NOMO-1 treated with dmso at 0.1 percent for 144 hours (cell line): ENCODE measurements around the gene HLA-DMA.

Source experiments
- DNase-seq: peaks from one replicate; lab custom pipeline; 2025; ENCODE audit not compliant: unreplicated experiment; lab: John Stamatoyannopoulos, UW

HLA-DMA gene

DNA sequence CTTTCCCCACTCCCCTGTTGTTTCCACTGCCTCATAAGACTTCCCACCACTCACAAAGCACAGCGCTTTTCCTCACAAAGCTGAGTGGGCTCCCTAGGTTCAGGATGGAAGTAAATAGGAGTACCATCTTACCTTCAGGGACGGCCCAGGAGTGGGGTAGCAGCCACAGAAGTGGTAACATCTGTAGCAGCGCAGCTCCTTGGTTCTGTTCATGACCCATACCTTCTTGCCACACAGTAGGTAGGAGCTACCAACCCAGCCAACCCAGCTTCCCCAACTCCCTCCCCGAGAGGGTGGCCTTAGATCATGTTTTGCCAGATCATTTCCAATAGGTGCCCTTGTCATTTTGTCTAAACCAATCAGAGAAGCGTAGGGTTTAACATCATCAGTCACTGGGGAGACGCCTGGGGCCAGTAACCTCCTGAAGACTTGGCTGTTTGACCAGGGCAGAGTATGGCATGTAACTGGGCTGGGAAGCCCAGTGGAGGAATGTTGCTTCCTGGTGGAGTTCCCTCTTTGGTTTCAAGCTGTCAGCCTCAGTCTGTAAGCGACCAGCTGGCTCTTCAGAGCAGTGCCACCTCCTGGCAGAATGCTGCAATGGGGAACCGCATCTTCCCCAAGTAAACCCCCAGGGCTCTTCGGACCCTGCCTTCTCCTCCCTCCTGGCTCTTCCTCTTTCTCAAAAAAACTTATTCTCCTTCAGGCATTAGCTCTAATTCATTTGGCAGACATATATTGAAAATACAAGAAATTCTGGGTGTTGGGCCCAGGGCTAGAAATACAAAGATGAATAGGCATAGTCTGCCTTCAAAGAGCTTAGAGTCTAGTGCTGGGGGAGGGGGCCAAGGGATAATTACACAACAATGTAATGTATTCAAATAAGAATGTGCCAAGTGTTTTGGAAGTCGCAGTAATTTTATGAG is at the start of gene HLA-DMA:
TSS of gene HLA-DMA (minus strand) at position 281 of the 923 bp plus-strand sequence. CDS start at position 220, 61 bp downstream.
- DNase-seq = peak; percentile 97

GRCh38 chr6:33001685-33002084 is 48.8 kb upstream of the HLA-DMA start:
- DNase-seq = no peak

DNA sequence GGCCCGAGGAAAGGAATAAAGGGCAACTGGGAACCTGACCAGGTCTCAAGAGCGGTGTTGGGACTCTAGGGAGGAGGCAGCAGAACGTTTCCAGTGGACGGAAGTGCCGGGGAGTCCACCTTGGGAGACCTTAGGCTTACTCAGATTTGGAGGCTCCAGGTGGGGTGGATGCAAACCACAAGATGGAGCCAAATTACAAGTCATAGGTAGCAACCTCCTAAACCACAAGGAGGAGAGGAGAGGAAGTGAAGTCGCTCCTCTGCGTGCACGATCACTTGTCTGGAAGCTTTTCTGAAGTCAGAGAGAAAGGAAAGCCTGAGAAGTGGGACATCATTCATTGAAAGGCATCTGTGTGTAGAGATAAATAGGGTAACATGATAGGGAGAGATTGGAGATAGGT is 47.2 kb upstream of the HLA-DMA start:
- peak; percentile 13 for DNase-seq

DNA sequence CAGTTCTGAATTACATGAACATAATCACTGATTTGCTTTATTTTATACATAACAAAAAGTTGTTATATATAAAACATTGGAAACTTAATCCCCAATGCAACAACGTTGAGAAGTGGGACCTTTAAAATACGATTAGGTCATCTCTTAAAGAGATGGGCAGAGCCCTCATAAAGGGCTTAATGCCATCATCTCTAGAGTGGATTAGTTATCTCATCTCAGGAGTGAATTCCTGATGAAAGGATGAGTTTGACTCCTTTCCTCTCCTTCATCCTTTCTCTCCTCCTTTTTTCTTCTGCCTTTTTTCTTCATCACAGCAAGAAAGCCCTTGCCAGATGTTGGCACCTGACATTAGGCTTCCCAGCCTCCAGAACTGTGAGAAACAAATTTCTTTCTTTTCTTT is 42.6 kb upstream of the HLA-DMA start:
- no peak for DNase-seq

GRCh38 chr6:32993363-32993973 is 40.6 kb upstream of the HLA-DMA start:
- no peak for DNase-seq

- DNase-seq = no peak
Measured at GRCh38 chr6:32991972-32992371, 39.1 kb upstream of the HLA-DMA start.

GRCh38 chr6:32989368-32989767 is 36.5 kb upstream of the HLA-DMA start:
- no peak for DNase-seq

DNA sequence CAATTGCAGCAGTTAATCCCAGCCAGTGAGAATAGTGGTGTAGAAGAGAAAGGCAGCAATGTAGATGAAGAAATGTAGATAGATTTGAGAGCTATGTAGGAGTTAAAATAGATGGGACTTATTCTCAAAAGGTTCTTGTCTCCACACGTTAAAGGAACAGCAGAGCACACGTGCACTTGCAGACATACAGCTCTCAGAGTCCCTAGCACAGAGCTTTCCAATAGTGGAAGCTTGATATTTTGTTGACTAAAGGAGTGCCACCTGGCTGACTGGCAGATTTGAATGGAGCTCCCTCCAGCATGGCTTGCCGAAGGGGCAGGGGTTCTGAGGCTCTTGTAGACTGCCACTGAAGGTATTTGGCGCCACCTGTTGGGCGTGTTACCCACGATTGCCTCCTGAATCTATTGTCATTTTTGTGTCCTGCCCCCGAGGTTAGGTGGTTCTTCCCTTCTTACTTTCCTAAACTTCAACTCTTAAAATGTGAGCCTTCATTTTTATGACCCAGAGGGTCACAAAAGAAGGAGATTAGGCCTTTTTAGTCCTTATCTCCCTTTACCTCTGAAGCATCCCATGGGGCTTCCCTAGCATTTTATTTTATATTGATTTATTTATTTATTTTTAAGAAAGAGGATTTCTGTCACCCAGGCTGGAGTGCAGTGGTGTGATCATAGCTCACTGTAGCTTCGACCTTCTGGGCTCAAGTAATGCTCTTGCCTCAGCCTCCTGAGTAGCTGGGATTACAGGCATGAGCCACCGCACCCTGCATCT is 31.9 kb upstream of the HLA-DMA start:
- DNase-seq = peak; percentile 59

- DNase-seq = no peak
Measured at GRCh38 chr6:32983964-32984621, 31.2 kb upstream of the HLA-DMA start.

DNA sequence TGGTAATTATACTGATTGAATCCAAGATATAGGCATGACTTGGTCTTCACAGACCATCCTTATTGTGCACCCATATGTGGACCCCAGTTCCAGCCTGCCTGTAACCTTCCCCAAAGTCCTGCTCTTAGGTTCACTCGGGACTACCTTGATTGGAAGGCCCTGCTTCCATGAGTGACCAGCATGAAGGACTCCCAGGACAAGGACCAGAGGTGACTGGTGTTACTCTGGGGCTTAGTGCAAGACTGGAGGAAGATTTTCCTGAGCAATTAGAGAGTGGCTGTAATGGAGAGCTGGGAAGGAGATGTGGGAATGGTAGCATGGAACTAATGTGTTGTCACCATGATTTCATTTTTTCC is 30.6 kb upstream of the HLA-DMA start:
- no peak for DNase-seq

GRCh38 chr6:32982702-32983492 is 30.0 kb upstream of the HLA-DMA start:
- DNase-seq = no peak

DNA sequence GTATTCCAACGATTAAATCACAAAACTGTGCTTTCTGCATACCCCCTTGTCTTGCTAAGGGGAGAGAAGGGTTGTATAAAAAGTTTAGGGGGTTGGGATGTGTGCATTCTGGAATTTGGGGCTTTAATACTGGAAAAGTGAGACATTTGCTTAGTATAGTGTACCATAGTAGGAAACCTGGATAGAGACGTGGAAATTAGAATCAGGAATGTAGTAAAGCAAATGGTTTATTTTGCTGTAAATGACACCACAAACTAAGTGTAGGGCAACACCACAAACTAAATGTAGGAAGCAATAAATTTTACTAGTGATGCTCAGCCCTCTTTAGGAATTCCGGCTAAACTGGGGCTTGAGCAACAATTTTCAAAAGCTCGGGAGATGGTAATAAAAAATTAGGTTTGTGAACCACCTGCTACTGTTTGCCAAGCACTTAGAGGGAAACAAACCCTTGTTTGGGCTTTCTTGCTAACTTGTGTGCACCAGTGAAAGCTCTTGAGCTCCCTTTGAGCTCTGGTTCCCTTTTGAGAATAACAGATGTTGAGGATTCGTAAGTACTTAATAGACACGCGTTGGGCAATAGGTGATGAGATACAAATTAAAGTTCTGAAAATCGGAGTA is 29.3 kb upstream of the HLA-DMA start:
- DNase-seq = no peak

- no peak for DNase-seq
Measured at GRCh38 chr6:32980488-32981038, 27.7 kb upstream of the HLA-DMA start.

- DNase-seq = no peak
Measured at GRCh38 chr6:32979720-32980487, 27.0 kb upstream of the HLA-DMA start.

- no peak for DNase-seq
Measured at GRCh38 chr6:32977953-32978324, 25.0 kb upstream of the HLA-DMA start.

GRCh38 chr6:32977272-32977952 is 24.5 kb upstream of the HLA-DMA start:
- no peak for DNase-seq

GRCh38 chr6:32976334-32977069 is 23.6 kb upstream of the HLA-DMA start:
- no peak for DNase-seq

DNA sequence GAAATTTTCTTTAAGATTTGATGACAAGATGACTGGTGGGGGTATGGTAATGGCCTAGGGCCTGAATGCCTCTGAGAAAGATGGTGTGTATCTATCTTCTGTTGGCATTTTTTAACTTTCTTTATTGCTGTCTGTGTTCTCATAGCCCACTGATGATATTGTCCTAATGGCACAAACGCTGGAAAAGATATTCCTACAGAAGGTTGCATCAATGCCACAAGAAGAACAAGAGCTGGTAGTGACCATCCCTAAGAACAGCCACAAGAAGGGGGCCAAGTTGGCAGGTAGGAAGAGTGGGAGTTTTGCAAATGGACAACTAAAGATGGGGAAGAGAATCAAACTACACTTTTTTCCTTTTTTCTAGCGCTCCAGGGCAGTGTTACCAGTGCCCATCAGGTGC is 23.0 kb upstream of the HLA-DMA start:
- DNase-seq = no peak
